Activated CD4-positive, alpha-beta memory T cell treated with anti-CD3 and anti-CD28 coated beads for 36 hours (primary cell): ENCODE data around the gene ASTN2. TPM values are rescaled to one million over a fixed set of nuclear protein-coding genes. Genes with fewer than 3 reads are reported as not detected.

Source experiments
- CTCF ChIA-PET: fragments of 350-600 bp; sonication (Branson Sonifier 250); formaldehyde crosslinking; loops from one replicate; lab custom pipeline; 2021; ENCODE audit warnings: antibody characterized with exemption, inconsistent platforms; lab: Charles Lee
- POLR2A ChIA-PET: fragments of 350-600 bp; sonication (Branson Sonifier 250); formaldehyde crosslinking; loops from one replicate; lab custom pipeline; 2021; ENCODE audit warnings: antibody characterized with exemption; lab: Charles Lee
- DNase-seq: peaks from one replicate; pipeline ENCODE4 v3.0.0-alpha.2; 2020
- H3K27ac Mint-ChIP-seq: one replicate; pipeline ENCODE4 v1.8.0; 2021; ENCODE audit warnings: mixed read lengths
- H3K27me3 Mint-ChIP-seq: one replicate; pipeline ENCODE4 v1.8.0; 2021; ENCODE audit warnings: mixed read lengths
- H3K36me3 Mint-ChIP-seq: one replicate; pipeline ENCODE4 v1.8.0; 2021; ENCODE audit warnings: mixed read lengths
- H3K4me1 Mint-ChIP-seq: one replicate; pipeline ENCODE4 v1.8.0; 2021; ENCODE audit warnings: low read depth, mixed read lengths
- H3K4me3 Mint-ChIP-seq: one replicate; pipeline ENCODE4 v1.8.0; 2021; ENCODE audit warnings: mild to moderate bottlenecking, mixed read lengths
- H3K9me3 Mint-ChIP-seq: one replicate; pipeline ENCODE4 v1.8.0; 2021; ENCODE audit warnings: mixed read lengths
- intact Hi-C: fragments of 100-400 bp; cut with micrococcal nuclease; formaldehyde crosslinking; loops from one replicate; pipeline ENCODE4 v1.15.1; 2023
- total RNA-seq, 2 experiments: library from RNA; stranded (reverse); gene quantifications; one replicate each; pipeline ENCODE4 v1.2.3, GENCODE V29; 2021

Gene ASTN2
- total RNA-seq, 2 experiments from 2014 or later = 3.3 to 3.4 TPM

- no peaks in the 10 kb centered on the region for H3K9me3 Mint-ChIP-seq
- ChIA-PET CTCF (no interaction called here), POLR2A (no interaction called here)
- H3K27me3 Mint-ChIP-seq = no peaks in the 10 kb centered on the region
- no peak overlapping the region for H3K27ac Mint-ChIP-seq
- no peaks in the 10 kb centered on the region for H3K36me3 Mint-ChIP-seq
- DNase-seq = no peak
- H3K4me3 Mint-ChIP-seq = no peak overlapping the region
- no peaks in the 10 kb centered on the region for H3K4me1 Mint-ChIP-seq
- intact Hi-C loops = no loop called here
These were observed 317.1 kb downstream of the ASTN2 start for GRCh38 chr9:117097761-117098160.

GRCh38 chr9:117096138-117096537, 318.7 kb downstream of the ASTN2 start:
- no peak for DNase-seq
- ChIA-PET POLR2A (no interaction called here), CTCF (no interaction called here)
- Mint-ChIP-seq H3K27ac (no peak overlapping the region), H3K27me3 (no peaks in the 10 kb centered on the region), H3K9me3 (no peaks in the 10 kb centered on the region), H3K4me1 (no peaks in the 10 kb centered on the region), H3K36me3 (no peaks in the 10 kb centered on the region), H3K4me3 (no peak overlapping the region)
- intact Hi-C loops = no loop called here

GRCh38 chr9:117095081-117095480, 319.8 kb downstream of the ASTN2 start:
- Mint-ChIP-seq H3K4me1 (no peaks in the 10 kb centered on the region), H3K27me3 (no peaks in the 10 kb centered on the region), H3K36me3 (no peaks in the 10 kb centered on the region), H3K4me3 (no peak overlapping the region), H3K9me3 (no peaks in the 10 kb centered on the region), H3K27ac (no peak overlapping the region)
- intact Hi-C loops = no loop called here
- ChIA-PET POLR2A (no interaction called here), CTCF (no interaction called here)
- DNase-seq = no peak

- Mint-ChIP-seq H3K27me3 (no peaks in the 10 kb centered on the region), H3K27ac (no peak overlapping the region), H3K4me3 (no peak overlapping the region), H3K9me3 (no peaks in the 10 kb centered on the region), H3K36me3 (no peaks in the 10 kb centered on the region), H3K4me1 (no peaks in the 10 kb centered on the region)
- no peak for DNase-seq
- POLR2A ChIA-PET = no interaction called here
- CTCF ChIA-PET = no interaction called here
- intact Hi-C loops = no loop called here
These were observed 320.7 kb downstream of the ASTN2 start for GRCh38 chr9:117093891-117094844.

GRCh38 chr9:117092582-117092981, 322.3 kb downstream of the ASTN2 start:
- Mint-ChIP-seq H3K4me3 (no peak overlapping the region), H3K4me1 (no peaks in the 10 kb centered on the region), H3K27me3 (no peaks in the 10 kb centered on the region), H3K9me3 (no peaks in the 10 kb centered on the region), H3K27ac (no peak overlapping the region), H3K36me3 (no peaks in the 10 kb centered on the region)
- ChIA-PET CTCF (no interaction called here), POLR2A (no interaction called here)
- no peak for DNase-seq
- intact Hi-C loops = no loop called here

- intact Hi-C loops = no loop called here
- CTCF ChIA-PET = no interaction called here
These were observed 323.3 kb downstream of the ASTN2 start for GRCh38 chr9:117091529-117091928.

GRCh38 chr9:117088786-117089185, 326.1 kb downstream of the ASTN2 start:
- POLR2A ChIA-PET = no interaction called here
- Mint-ChIP-seq H3K27me3 (no peaks in the 10 kb centered on the region), H3K9me3 (no peaks in the 10 kb centered on the region), H3K36me3 (no peaks in the 10 kb centered on the region), H3K4me1 (no peaks in the 10 kb centered on the region), H3K27ac (no peak overlapping the region), H3K4me3 (no peak overlapping the region)
- CTCF ChIA-PET = no interaction called here
- no peak for DNase-seq
- intact Hi-C loops = no loop called here

More at GRCh38 chr9:117091529-117091928, 323.3 kb downstream of the ASTN2 start:
- Mint-ChIP-seq H3K27me3 (no peaks in the 10 kb centered on the region), H3K9me3 (no peaks in the 10 kb centered on the region), H3K36me3 (no peaks in the 10 kb centered on the region), H3K4me3 (no peak overlapping the region), H3K27ac (no peak overlapping the region), H3K4me1 (no peaks in the 10 kb centered on the region)
- no peak for DNase-seq
- POLR2A ChIA-PET = no interaction called here

- Mint-ChIP-seq H3K27me3 (no peaks in the 10 kb centered on the region), H3K36me3 (no peaks in the 10 kb centered on the region), H3K9me3 (no peaks in the 10 kb centered on the region), H3K4me3 (no peak overlapping the region), H3K4me1 (no peaks in the 10 kb centered on the region), H3K27ac (no peak overlapping the region)
- ChIA-PET CTCF (no interaction called here), POLR2A (no interaction called here)
- intact Hi-C loops = no loop called here
- no peak for DNase-seq
These were observed 326.7 kb downstream of the ASTN2 start for GRCh38 chr9:117088140-117088539.

- no peaks in the 10 kb centered on the region for H3K4me1 Mint-ChIP-seq
- intact Hi-C loops = no loop called here
- DNase-seq = no peak
- no peaks in the 10 kb centered on the region for H3K27me3 Mint-ChIP-seq
- H3K9me3 Mint-ChIP-seq = no peaks in the 10 kb centered on the region
- CTCF ChIA-PET = no interaction called here
- no peak overlapping the region for H3K4me3 Mint-ChIP-seq
- no peaks in the 10 kb centered on the region for H3K36me3 Mint-ChIP-seq
- H3K27ac Mint-ChIP-seq = no peak overlapping the region
- POLR2A ChIA-PET = no interaction called here
These were observed 330.6 kb downstream of the ASTN2 start for GRCh38 chr9:117084221-117084620.

GRCh38 chr9:117083559-117083958, 331.3 kb downstream of the ASTN2 start:
- H3K36me3 Mint-ChIP-seq = no peaks in the 10 kb centered on the region
- CTCF ChIA-PET = no interaction called here
- H3K9me3 Mint-ChIP-seq = no peaks in the 10 kb centered on the region
- intact Hi-C loops = no loop called here
- no peak for DNase-seq
- H3K4me1 Mint-ChIP-seq = no peaks in the 10 kb centered on the region
- no peak overlapping the region for H3K4me3 Mint-ChIP-seq
- no peak overlapping the region for H3K27ac Mint-ChIP-seq
- POLR2A ChIA-PET = no interaction called here
- no peaks in the 10 kb centered on the region for H3K27me3 Mint-ChIP-seq

- H3K36me3 Mint-ChIP-seq = no peaks in the 10 kb centered on the region
These were observed 333.1 kb downstream of the ASTN2 start for GRCh38 chr9:117081641-117082317.

GRCh38 chr9:117080765-117081390, 334.0 kb downstream of the ASTN2 start:
- POLR2A ChIA-PET = no interaction called here

More at GRCh38 chr9:117081641-117082317, 333.1 kb downstream of the ASTN2 start:
- intact Hi-C loops = no loop called here
- Mint-ChIP-seq H3K27me3 (no peaks in the 10 kb centered on the region), H3K4me1 (no peaks in the 10 kb centered on the region), H3K27ac (no peak overlapping the region), H3K4me3 (no peak overlapping the region), H3K9me3 (no peaks in the 10 kb centered on the region)
- no peak for DNase-seq
- CTCF ChIA-PET = no interaction called here
- POLR2A ChIA-PET = no interaction called here

More at GRCh38 chr9:117080765-117081390, 334.0 kb downstream of the ASTN2 start:
- intact Hi-C loops = no loop called here
- Mint-ChIP-seq H3K4me3 (no peak overlapping the region), H3K27ac (no peak overlapping the region), H3K4me1 (no peaks in the 10 kb centered on the region), H3K36me3 (no peaks in the 10 kb centered on the region), H3K27me3 (no peaks in the 10 kb centered on the region), H3K9me3 (no peaks in the 10 kb centered on the region)
- DNase-seq = no peak
- CTCF ChIA-PET = no interaction called here
